A549 (cell line): ENCODE results near the gene DOK5. TPM values are rescaled to one million over a fixed set of nuclear protein-coding genes. Genes with fewer than 3 reads are reported as not detected.

ENCODE experiments used
- ATAC-seq, 2 experiments: fragments of 200-7000 bp in 1 of 2; fragments of >200 bp in 1 of 2; cut with Nextera tagmentation in 1 of 2; cut with Tn5 transposase in 1 of 2; 3 replicates each; pipeline versions ENCODE4 v1.8.0 to v1.9.1; 2018 to 2020; ENCODE audit warnings: mild to moderate bottlenecking in 1 of 2, moderate library complexity in 1 of 2
- CTCF ChIA-PET: fragments of 300-600 bp; sonication (Branson Sonifier 250); formaldehyde crosslinking; extraction: SDS; loops from one replicate; lab custom pipeline; 2021; ENCODE audit warnings: antibody characterized with exemption, inconsistent platforms; lab: Yijun Ruan, JAX
- POLR2A ChIA-PET: fragments of 350-600 bp; formaldehyde crosslinking; extraction: SDS; loops from one replicate; lab custom pipeline; 2021; ENCODE audit warnings: antibody characterized with exemption, inconsistent platforms; lab: Yijun Ruan, JAX
- DNase-seq, 2 experiments: peaks; one replicate each; pipeline versions ENCODE4 v3.0.0 to v3.0.0-alpha.2; 2011 to 2016; ENCODE audit warnings: low read depth in 1 of 2, low spot score in 1 of 2
- FAIRE-seq: peaks from 2 replicates; lab custom pipeline; 2011; peaks lifted over from hg19 to GRCh38; lab: Jason Lieb, UNC
- H3K27ac ChIP-seq, 2 experiments: fragments of >200 bp; sonication (Bioruptor Twin); formaldehyde crosslinking; 3 replicates each; pipeline ENCODE4 v1.5.1; 2016 to 2017
- H3K4me1 ChIP-seq: fragments of >200 bp; sonication (Bioruptor Twin); formaldehyde crosslinking; 3 replicates; pipeline ENCODE4 v1.6.1; 2016
- H3K4me2 ChIP-seq: fragments of >200 bp; sonication (Bioruptor Twin); formaldehyde crosslinking; 3 replicates; pipeline ENCODE4 v1.6.1; 2016
- H3K4me3 ChIP-seq: fragments of >200 bp; sonication (Bioruptor Twin); formaldehyde crosslinking; 3 replicates; pipeline ENCODE4 v1.5.1; 2016
- H3K9me3 ChIP-seq: fragments of >200 bp; sonication (Bioruptor Twin); formaldehyde crosslinking; 3 replicates; pipeline ENCODE4 v1.6.1; 2016
- CHD2 ChIP-seq: fragments of 150-350 bp; IDR thresholded peaks from 2 replicates; pipeline ENCODE4 v1.6.1; 2014; ENCODE audit warnings: low read length; ENCODE audit not compliant: partially characterized antibody
- CHD4 ChIP-seq: fragments of 200-600 bp; sonication (generic); IDR thresholded peaks from 2 replicates; pipeline ENCODE4 v1.6.1; 2016; ENCODE audit warnings: antibody characterized with exemption, mild to moderate bottlenecking, borderline replicate concordance
- EHMT2 ChIP-seq: fragments of 200-600 bp; sonication (generic); IDR thresholded peaks from 2 replicates; pipeline ENCODE4 v1.6.1; 2016; ENCODE audit warnings: antibody characterized with exemption, low read depth, mild to moderate bottlenecking, moderate library complexity
- ESRRA ChIP-seq: fragments of 150-350 bp; IDR thresholded peaks from 2 replicates; pipeline ENCODE4 v1.6.1; 2014; ENCODE audit warnings: mild to moderate bottlenecking, low read length, borderline replicate concordance
- FOSB ChIP-seq: fragments of 250-450 bp; sonication (Bioruptor Pico); IDR thresholded peaks from 2 replicates; pipeline ENCODE4 v1.5.0; 2020; ENCODE audit warnings: mild to moderate bottlenecking, moderate library complexity
- GATA3 ChIP-seq: IDR thresholded peaks from 2 replicates; pipeline ENCODE4 v1.6.1; 2012; ENCODE audit warnings: borderline replicate concordance
- HOXB13 ChIP-seq: fragments of 250-450 bp; sonication (Bioruptor Pico); IDR thresholded peaks from 2 replicates; pipeline ENCODE4 v1.5.0; 2020; ENCODE audit warnings: low read depth, mild to moderate bottlenecking, moderate library complexity
- JUN ChIP-seq, 2 experiments: fragments of >200 bp; sonication (Bioruptor Twin); formaldehyde crosslinking; IDR thresholded peaks; 2 replicates in 1 of 2; 3 replicates in 1 of 2; pipeline ENCODE4 v1.6.1; 2016 to 2017
- MAZ ChIP-seq: fragments of 150-350 bp; IDR thresholded peaks from 2 replicates; pipeline ENCODE4 v1.6.1; 2014; ENCODE audit warnings: antibody characterized with exemption, low read depth, low read length, borderline replicate concordance
- NPAS2 ChIP-seq: fragments of 250-450 bp; sonication (Bioruptor Pico); IDR thresholded peaks from 2 replicates; pipeline ENCODE4 v1.8.0; 2022; ENCODE audit warnings: mild to moderate bottlenecking, moderate library complexity, borderline replicate concordance
- POLR2AphosphoS2 ChIP-seq: conservative IDR thresholded peaks from 2 replicates; pipeline ENCODE4 v1.6.1; 2012; ENCODE audit warnings: low read length, improper control_type of control experiment, inconsistent platforms
- RARB ChIP-seq: fragments of 250-450 bp; sonication (Bioruptor Pico); IDR thresholded peaks from 2 replicates; pipeline ENCODE4 v1.8.0; 2021; ENCODE audit warnings: mild to moderate bottlenecking, moderate library complexity
- RFX5 ChIP-seq: fragments of 450-650 bp; IDR thresholded peaks from 2 replicates; pipeline ENCODE4 v1.7.1; 2014; ENCODE audit warnings: antibody characterized with exemption, mild to moderate bottlenecking, moderate library complexity
- RNF2 ChIP-seq: fragments of 200-600 bp; sonication (generic); IDR thresholded peaks from 2 replicates; pipeline ENCODE4 v1.6.1; 2016; ENCODE audit warnings: low read depth, mild to moderate bottlenecking, antibody characterized with exemption, moderate library complexity, borderline replicate concordance
- SMC3 ChIP-seq: fragments of >200 bp; sonication (Bioruptor Twin); formaldehyde crosslinking; IDR thresholded peaks from 3 replicates; pipeline ENCODE4 v1.6.1; 2018; ENCODE audit warnings: inconsistent platforms
- SREBF2 ChIP-seq: fragments of 450-650 bp; IDR thresholded peaks from 2 replicates; pipeline ENCODE4 v1.6.1; 2014; ENCODE audit warnings: mild to moderate bottlenecking, moderate library complexity
- TFCP2L1 ChIP-seq: fragments of 250-450 bp; sonication (Bioruptor Pico); IDR thresholded peaks from 2 replicates; pipeline ENCODE4 v1.5.0; 2021; ENCODE audit warnings: mild to moderate bottlenecking
- TP53 ChIP-seq: fragments of 250-450 bp; sonication (Bioruptor Pico); IDR thresholded peaks from 2 replicates; pipeline ENCODE4 v1.5.0; 2021; ENCODE audit warnings: mild to moderate bottlenecking, moderate library complexity
- WGBS: methylation state at CpG from one replicate; pipeline ENCODE4 v1.1.6; 2017; ENCODE audit errors: missing lambda C conversion rate; 5-methylcytosine and 5-hydroxymethylcytosine counted together
- polyA plus RNA-seq, 4 experiments: library from polyadenylated mRNA; depleted of rRNA in 3 of 4; stranded (reverse); fragments of >200 nt; fragmentation: RNase III in 1 of 4; extraction: RNeasy Plus Mini Kit Qiagen cat#74134 plus additional on column Dnase treatment in 1 of 4; gene quantifications; 2 replicates in 3 of 4; 3 replicates in 1 of 4; pipeline ENCODE4 v1.2.3, GENCODE V29; 2011 to 2017
- TF ChIP-seq, protein P1 (sequence below): fragments of >200 bp; sonication (Bioruptor Twin); formaldehyde crosslinking; IDR thresholded peaks from 3 replicates; pipeline ENCODE4 v1.5.1; 2016
- TF ChIP-seq, protein P2 (sequence below): IDR thresholded peaks from 2 replicates; pipeline ENCODE4 v1.6.1; 2012; ENCODE audit warnings: low read depth, borderline replicate concordance
- TF ChIP-seq, protein P3 (sequence below): fragments of 450-650 bp; IDR thresholded peaks from 2 replicates; pipeline ENCODE4 v1.6.1; 2014; ENCODE audit warnings: antibody characterized with exemption
- TF ChIP-seq, protein P4 (sequence below): fragments of 250-450 bp; sonication (Bioruptor Pico); IDR thresholded peaks from 2 replicates; pipeline ENCODE4 v1.5.0; 2020; ENCODE audit warnings: low read depth, mild to moderate bottlenecking, moderate library complexity
- TF ChIP-seq, protein P5 (sequence below): fragments of 200-600 bp; sonication (generic); IDR thresholded peaks from 2 replicates; pipeline ENCODE4 v1.6.1; 2016; ENCODE audit warnings: antibody characterized with exemption, mild to moderate bottlenecking, moderate library complexity

The DOK5 gene
- polyA plus RNA-seq, 2 of the 4 experiments (the other 2 are of a cell fraction), result not detected

DNA sequence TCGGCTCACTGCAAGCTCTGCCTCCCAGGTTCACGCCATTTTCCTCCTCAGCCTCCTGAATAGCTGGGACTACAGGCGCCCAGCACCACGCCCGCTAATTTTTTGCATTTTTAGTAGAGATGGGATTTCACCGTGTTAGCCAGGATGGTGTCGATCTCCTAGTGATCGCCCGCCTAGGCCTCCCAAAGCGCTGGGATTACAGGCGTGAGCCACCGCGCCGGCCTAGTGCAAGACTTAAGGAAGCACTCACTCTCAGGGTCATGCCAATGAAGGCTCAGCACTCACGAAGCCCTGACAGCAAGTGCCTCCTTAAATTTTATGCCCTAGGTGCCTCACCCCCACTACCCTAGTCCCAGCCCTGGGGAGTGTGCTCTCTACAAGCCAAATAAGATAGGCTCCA, 4.7 kb upstream of the DOK5 start:
- POLR2A ChIA-PET, result no interaction called here
- Histone ChIP-seq H3K27ac (no peak overlapping the region), H3K4me3 (no peak overlapping the region), H3K4me1 (peaks cover under 1% of the 10 kb centered on the region; the same call in 1 of the 3 replicates), H3K4me2 (no peak overlapping the region), H3K9me3 (no peaks in the 10 kb centered on the region)
- 70% methylated on average over 11 of the region's 15 CpGs for WGBS
- no peak for TF ChIP-seq MAZ
- TF ChIP-seq TP53 (CRISPR knock-in tag), result no peak
- no peak for TF ChIP-seq CHD2
- TF ChIP-seq POLR2AphosphoS2, result no peak
- TF ChIP-seq, protein P1, sequence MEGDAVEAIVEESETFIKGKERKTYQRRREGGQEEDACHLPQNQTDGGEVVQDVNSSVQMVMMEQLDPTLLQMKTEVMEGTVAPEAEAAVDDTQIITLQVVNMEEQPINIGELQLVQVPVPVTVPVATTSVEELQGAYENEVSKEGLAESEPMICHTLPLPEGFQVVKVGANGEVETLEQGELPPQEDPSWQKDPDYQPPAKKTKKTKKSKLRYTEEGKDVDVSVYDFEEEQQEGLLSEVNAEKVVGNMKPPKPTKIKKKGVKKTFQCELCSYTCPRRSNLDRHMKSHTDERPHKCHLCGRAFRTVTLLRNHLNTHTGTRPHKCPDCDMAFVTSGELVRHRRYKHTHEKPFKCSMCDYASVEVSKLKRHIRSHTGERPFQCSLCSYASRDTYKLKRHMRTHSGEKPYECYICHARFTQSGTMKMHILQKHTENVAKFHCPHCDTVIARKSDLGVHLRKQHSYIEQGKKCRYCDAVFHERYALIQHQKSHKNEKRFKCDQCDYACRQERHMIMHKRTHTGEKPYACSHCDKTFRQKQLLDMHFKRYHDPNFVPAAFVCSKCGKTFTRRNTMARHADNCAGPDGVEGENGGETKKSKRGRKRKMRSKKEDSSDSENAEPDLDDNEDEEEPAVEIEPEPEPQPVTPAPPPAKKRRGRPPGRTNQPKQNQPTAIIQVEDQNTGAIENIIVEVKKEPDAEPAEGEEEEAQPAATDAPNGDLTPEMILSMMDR, result no peak
- no peak for TF ChIP-seq CHD4
- no peak for TF ChIP-seq SREBF2
- CTCF ChIA-PET, result no interaction called here
- FAIRE-seq (no peak), ATAC-seq (no peak), DNase-seq (no peak)

DNA sequence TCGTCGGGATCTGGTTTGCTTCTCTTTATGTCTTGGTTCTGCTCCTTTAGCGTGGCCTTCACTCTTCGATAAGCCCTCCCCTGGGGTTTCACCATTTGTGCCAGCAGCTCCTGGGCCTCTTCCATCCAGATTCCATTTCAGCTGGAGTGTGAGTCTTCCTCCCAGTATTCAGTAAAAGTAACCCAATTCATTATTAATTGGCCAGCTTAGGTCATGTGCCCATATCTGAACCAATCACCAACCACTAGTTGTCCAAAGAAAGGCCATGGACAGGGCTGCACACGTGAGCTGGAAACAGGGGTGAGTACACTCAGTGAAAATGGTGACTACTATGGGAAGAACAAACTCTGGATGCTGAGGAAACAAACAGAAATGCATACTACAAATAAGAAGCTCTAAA, 2.8 kb upstream of the DOK5 start:
- Histone ChIP-seq H3K4me1 (peaks cover 6% of the 10 kb centered on the region; the same call in 1 of the 3 replicates), H3K9me3 (no peaks in the 10 kb centered on the region), H3K27ac (no peak overlapping the region), H3K4me3 (no peak overlapping the region), H3K4me2 (no peak overlapping the region)
- TF ChIP-seq GATA3 (no peak), SMC3 (no peak), FOSB (CRISPR knock-in tag) (no peak), ESRRA (no peak), TFCP2L1 (CRISPR knock-in tag) (no peak), CHD4 (no peak), RFX5 (no peak), EHMT2 (no peak), NPAS2 (CRISPR knock-in tag) (no peak), HOXB13 (CRISPR knock-in tag) (no peak), JUN (IDR thresholded peaks at IDR 0.05) (no peak), RNF2 (no peak), RARB (no peak)
- TF ChIP-seq, protein P2, sequence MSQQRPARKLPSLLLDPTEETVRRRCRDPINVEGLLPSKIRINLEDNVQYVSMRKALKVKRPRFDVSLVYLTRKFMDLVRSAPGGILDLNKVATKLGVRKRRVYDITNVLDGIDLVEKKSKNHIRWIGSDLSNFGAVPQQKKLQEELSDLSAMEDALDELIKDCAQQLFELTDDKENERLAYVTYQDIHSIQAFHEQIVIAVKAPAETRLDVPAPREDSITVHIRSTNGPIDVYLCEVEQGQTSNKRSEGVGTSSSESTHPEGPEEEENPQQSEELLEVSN, result no peak
- TF ChIP-seq, protein P3, sequence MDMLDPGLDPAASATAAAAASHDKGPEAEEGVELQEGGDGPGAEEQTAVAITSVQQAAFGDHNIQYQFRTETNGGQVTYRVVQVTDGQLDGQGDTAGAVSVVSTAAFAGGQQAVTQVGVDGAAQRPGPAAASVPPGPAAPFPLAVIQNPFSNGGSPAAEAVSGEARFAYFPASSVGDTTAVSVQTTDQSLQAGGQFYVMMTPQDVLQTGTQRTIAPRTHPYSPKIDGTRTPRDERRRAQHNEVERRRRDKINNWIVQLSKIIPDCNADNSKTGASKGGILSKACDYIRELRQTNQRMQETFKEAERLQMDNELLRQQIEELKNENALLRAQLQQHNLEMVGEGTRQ, result no peak
- TF ChIP-seq, protein P4, sequence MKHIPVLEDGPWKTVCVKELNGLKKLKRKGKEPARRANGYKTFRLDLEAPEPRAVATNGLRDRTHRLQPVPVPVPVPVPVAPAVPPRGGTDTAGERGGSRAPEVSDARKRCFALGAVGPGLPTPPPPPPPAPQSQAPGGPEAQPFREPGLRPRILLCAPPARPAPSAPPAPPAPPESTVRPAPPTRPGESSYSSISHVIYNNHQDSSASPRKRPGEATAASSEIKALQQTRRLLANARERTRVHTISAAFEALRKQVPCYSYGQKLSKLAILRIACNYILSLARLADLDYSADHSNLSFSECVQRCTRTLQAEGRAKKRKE (CRISPR knock-in tag), result no peak
- TF ChIP-seq, protein P5, sequence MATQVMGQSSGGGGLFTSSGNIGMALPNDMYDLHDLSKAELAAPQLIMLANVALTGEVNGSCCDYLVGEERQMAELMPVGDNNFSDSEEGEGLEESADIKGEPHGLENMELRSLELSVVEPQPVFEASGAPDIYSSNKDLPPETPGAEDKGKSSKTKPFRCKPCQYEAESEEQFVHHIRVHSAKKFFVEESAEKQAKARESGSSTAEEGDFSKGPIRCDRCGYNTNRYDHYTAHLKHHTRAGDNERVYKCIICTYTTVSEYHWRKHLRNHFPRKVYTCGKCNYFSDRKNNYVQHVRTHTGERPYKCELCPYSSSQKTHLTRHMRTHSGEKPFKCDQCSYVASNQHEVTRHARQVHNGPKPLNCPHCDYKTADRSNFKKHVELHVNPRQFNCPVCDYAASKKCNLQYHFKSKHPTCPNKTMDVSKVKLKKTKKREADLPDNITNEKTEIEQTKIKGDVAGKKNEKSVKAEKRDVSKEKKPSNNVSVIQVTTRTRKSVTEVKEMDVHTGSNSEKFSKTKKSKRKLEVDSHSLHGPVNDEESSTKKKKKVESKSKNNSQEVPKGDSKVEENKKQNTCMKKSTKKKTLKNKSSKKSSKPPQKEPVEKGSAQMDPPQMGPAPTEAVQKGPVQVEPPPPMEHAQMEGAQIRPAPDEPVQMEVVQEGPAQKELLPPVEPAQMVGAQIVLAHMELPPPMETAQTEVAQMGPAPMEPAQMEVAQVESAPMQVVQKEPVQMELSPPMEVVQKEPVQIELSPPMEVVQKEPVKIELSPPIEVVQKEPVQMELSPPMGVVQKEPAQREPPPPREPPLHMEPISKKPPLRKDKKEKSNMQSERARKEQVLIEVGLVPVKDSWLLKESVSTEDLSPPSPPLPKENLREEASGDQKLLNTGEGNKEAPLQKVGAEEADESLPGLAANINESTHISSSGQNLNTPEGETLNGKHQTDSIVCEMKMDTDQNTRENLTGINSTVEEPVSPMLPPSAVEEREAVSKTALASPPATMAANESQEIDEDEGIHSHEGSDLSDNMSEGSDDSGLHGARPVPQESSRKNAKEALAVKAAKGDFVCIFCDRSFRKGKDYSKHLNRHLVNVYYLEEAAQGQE, result no peak
- DNase-seq, result no peak
- WGBS, result 83% methylated on average over 5 of the region's 5 CpGs
- ATAC-seq, result no peak
- CTCF ChIA-PET, result interaction anchor here (0.7 kb wide), 1 partner anchor 58 kb away, joined by 3 read pairs; no protein-coding TSS in a partner anchor
- FAIRE-seq, result no peak
- POLR2A ChIA-PET, result no interaction called here
